H1 (cell line): ENCODE measurements around the gene PRSS21. TPM values are rescaled to one million over a fixed set of nuclear protein-coding genes. Genes with fewer than 3 reads are reported as not detected.

ENCODE experiments used
- BRCA1 ChIP-seq: IDR thresholded peaks from 2 replicates; pipeline ENCODE4 v1.6.1; 2012; ENCODE audit warnings: low read depth, low read length, improper control_type of control experiment
- SIRT6 ChIP-seq: IDR thresholded peaks from one replicate; pipeline ENCODE4 v1.7.1; 2012; ENCODE audit warnings: low read length, inconsistent platforms
- SUZ12 ChIP-seq: fragments of 200-600 bp; sonication (generic); IDR thresholded peaks from 2 replicates; pipeline ENCODE4 v1.6.1; 2012; ENCODE audit warnings: mild to moderate bottlenecking, inconsistent platforms, low read length, moderate library complexity, mixed read lengths
- YY1 ChIP-seq: IDR thresholded peaks from 2 replicates; pipeline ENCODE4 v1.6.1; 2011; ENCODE audit warnings: low read depth, mild to moderate bottlenecking, low read length
- polyA plus RNA-seq, 7 experiments: library from polyadenylated mRNA; depleted of rRNA in 3 of 7; stranded (reverse) in 5 of 7; unstranded in 2 of 7; fragments of >200 nt in 5 of 7; fragments of 200-250 nt in 2 of 7; gene quantifications; 1 replicate in 5 of 7; 2 replicates in 1 of 7; 4 replicates in 1 of 7; pipeline versions ENCODE4 v1.2.1 to v1.2.3, GENCODE V29; 2011 to 2013; ENCODE audit warnings: missing spikeins in 2 of 7, mixed read lengths in 2 of 7
- total RNA-seq: library from RNA; stranded (reverse); fragmentation: NEBNext Ultra II Directional; extraction: Animal tissue kit (Norgen Biotek cat#: 25700); gene quantifications from 2 replicates; pipeline ENCODE4 v1.2.1, GENCODE V29; 2021
- TF ChIP-seq, protein P1 (sequence below): fragments of 300-600 bp; sonication (generic); IDR thresholded peaks from 2 replicates; pipeline ENCODE4 v1.7.1; 2012; ENCODE audit warnings: low read length, moderate library complexity, mild to moderate bottlenecking, inconsistent platforms; ENCODE audit not compliant: insufficient replicate concordance
- TF ChIP-seq, protein P2 (sequence below): IDR thresholded peaks from 2 replicates; pipeline ENCODE4 v1.6.1; 2012; ENCODE audit warnings: inconsistent platforms

The PRSS21 gene
- total and polyA plus RNA-seq, 2 of the 8 experiments (the other 6 are each of a cell fraction or from before 2014, with no cell fraction given): 0.76 to 1.0 TPM

DNA sequence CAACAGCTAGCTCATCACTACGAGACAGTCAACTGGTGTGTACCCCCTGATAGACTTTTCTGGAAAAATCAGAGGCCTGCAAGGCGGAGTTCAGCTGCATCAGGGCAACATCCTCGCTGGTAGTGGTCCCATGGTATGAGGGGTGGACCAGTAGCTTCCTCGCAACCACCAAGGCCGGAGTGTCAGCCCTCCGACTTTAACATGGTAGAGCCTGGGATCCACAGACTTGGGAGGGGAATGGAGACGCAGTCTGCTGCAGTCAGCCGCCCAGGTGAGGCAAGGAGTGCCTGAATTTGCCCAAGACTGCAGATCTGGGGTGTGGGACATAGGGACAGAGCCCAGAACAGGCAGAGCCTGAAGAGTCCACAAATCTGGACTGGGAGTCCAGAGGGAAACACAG is 26.5 kb downstream of the PRSS21 start (continued):
- TF ChIP-seq SIRT6: no peak
- TF ChIP-seq, protein P1, sequence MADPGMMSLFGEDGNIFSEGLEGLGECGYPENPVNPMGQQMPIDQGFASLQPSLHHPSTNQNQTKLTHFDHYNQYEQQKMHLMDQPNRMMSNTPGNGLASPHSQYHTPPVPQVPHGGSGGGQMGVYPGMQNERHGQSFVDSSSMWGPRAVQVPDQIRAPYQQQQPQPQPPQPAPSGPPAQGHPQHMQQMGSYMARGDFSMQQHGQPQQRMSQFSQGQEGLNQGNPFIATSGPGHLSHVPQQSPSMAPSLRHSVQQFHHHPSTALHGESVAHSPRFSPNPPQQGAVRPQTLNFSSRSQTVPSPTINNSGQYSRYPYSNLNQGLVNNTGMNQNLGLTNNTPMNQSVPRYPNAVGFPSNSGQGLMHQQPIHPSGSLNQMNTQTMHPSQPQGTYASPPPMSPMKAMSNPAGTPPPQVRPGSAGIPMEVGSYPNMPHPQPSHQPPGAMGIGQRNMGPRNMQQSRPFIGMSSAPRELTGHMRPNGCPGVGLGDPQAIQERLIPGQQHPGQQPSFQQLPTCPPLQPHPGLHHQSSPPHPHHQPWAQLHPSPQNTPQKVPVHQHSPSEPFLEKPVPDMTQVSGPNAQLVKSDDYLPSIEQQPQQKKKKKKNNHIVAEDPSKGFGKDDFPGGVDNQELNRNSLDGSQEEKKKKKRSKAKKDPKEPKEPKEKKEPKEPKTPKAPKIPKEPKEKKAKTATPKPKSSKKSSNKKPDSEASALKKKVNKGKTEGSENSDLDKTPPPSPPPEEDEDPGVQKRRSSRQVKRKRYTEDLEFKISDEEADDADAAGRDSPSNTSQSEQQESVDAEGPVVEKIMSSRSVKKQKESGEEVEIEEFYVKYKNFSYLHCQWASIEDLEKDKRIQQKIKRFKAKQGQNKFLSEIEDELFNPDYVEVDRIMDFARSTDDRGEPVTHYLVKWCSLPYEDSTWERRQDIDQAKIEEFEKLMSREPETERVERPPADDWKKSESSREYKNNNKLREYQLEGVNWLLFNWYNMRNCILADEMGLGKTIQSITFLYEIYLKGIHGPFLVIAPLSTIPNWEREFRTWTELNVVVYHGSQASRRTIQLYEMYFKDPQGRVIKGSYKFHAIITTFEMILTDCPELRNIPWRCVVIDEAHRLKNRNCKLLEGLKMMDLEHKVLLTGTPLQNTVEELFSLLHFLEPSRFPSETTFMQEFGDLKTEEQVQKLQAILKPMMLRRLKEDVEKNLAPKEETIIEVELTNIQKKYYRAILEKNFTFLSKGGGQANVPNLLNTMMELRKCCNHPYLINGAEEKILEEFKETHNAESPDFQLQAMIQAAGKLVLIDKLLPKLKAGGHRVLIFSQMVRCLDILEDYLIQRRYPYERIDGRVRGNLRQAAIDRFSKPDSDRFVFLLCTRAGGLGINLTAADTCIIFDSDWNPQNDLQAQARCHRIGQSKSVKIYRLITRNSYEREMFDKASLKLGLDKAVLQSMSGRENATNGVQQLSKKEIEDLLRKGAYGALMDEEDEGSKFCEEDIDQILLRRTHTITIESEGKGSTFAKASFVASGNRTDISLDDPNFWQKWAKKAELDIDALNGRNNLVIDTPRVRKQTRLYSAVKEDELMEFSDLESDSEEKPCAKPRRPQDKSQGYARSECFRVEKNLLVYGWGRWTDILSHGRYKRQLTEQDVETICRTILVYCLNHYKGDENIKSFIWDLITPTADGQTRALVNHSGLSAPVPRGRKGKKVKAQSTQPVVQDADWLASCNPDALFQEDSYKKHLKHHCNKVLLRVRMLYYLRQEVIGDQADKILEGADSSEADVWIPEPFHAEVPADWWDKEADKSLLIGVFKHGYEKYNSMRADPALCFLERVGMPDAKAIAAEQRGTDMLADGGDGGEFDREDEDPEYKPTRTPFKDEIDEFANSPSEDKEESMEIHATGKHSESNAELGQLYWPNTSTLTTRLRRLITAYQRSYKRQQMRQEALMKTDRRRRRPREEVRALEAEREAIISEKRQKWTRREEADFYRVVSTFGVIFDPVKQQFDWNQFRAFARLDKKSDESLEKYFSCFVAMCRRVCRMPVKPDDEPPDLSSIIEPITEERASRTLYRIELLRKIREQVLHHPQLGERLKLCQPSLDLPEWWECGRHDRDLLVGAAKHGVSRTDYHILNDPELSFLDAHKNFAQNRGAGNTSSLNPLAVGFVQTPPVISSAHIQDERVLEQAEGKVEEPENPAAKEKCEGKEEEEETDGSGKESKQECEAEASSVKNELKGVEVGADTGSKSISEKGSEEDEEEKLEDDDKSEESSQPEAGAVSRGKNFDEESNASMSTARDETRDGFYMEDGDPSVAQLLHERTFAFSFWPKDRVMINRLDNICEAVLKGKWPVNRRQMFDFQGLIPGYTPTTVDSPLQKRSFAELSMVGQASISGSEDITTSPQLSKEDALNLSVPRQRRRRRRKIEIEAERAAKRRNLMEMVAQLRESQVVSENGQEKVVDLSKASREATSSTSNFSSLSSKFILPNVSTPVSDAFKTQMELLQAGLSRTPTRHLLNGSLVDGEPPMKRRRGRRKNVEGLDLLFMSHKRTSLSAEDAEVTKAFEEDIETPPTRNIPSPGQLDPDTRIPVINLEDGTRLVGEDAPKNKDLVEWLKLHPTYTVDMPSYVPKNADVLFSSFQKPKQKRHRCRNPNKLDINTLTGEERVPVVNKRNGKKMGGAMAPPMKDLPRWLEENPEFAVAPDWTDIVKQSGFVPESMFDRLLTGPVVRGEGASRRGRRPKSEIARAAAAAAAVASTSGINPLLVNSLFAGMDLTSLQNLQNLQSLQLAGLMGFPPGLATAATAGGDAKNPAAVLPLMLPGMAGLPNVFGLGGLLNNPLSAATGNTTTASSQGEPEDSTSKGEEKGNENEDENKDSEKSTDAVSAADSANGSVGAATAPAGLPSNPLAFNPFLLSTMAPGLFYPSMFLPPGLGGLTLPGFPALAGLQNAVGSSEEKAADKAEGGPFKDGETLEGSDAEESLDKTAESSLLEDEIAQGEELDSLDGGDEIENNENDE: no peak
- no peak for TF ChIP-seq BRCA1
- no peak for TF ChIP-seq SUZ12
- TF ChIP-seq YY1: no peak
- TF ChIP-seq, protein P2, sequence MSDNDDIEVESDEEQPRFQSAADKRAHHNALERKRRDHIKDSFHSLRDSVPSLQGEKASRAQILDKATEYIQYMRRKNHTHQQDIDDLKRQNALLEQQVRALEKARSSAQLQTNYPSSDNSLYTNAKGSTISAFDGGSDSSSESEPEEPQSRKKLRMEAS: no peak
